Stimulated activated CD4-positive, alpha-beta T cell treated with anti-CD3 and anti-CD28 coated beads, TNF-alpha, amount 100 ng/mL, for 1 hour (primary cell): ENCODE results near the gene RSPH6A.

Experiments
- DNase-seq, 3 donors: peaks; one replicate each; pipeline ENCODE4 v3.0.0-alpha.2; 2020; ENCODE audit warnings: low read depth in 3 of 3, low spot score in 1 of 3

Gene RSPH6A

DNA sequence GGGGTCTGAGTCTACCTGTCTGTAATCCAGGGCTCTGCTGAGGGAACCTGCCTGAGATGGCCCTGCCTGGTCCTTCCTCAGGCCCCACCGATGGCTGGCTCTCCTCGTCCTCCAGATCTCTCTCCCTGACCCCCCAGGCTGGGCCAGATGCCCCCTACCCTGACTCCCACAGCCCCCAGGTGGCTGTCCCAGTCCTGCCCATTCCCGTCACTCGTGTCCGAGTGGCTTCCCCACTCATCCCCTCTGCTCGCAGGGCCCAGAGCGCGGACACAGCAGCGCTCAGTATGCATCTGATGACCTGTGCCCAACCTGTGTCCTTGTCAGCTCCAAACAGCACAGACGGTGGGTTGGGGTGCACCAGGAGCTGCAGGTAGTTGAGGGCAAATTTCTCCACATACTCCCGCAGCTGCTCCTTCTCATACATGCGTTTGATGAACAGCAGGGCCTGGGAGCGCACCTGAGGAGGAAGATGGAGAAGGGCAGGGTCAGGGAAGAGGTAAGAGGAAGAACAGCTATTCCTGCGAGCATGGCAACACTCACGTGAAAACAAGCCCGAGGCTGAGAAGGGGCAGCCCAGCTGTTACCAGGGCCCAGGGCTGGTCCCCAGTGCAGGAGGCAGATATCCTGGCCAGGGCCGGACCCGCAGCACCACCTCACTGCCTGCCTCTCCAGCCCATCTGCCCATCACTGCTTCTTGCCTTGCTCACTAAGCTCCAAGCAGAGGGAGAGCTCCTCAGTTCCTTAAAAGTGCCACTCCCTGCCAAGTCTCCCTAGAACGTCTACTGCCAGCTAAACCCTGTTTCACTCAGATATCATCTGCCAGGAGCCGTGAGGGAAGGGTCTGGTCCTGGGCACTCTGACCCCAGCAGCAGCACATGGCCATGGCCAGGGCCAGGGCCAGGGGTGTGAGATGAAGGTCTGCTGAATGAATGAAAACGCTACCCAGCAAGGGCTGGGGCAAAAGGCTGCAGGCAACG lies 11.1 kb upstream of the RSPH6A start:
- DNase-seq, result no peak

DNA sequence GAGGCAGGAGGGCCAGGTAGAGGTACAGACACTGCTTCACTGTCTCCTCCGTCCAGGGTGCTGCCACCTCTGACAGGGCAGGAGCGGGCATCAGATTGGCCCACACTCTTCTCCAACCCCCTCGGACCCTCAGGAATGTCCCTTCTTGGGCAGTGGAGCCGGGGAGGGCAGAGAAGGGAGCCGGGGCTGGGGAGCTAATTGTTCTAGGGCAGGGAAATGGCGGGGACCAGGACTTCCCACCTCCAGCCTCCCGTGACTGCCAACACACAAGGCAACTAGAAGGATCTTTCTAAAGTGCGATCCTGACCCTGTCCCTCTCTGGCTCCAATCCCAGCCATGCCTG lies 10.1 kb upstream of the RSPH6A start:
- DNase-seq, result no peak

DNA sequence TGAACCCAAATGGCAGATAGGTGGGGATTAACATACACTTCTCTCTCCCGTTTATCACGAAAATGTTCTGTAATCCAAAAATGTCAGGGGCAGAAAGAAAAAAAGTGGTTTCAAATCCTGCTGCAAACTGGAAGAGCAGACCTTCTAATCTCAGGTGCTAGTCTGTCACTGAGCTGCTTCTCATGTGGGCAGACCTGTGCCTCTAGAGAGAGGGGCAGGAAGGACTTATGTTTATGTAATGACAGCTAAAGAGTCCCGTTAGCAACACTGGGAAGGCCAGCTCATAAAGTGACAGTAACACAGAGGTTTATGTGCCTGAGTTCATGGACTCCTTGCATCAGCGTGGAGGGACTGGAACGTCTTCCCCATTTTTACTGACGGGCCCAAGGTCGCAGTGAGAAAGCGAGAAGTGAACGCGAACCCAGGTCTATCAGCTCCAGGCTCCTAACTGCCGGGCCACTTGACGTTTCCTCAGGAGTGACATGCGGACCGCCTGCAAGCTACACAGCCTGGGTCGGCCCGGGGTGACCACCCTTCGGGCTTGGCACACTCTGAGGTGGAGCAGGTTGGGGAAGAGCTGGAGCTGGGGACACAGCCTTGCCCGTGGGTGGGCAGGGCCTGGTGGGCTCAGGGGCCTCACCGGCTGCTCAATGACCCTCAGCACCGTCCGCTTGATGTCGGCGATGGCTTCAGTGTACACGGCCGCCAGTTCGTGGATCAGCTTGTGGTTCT lies 9.6 kb upstream of the RSPH6A start:
- no peak for DNase-seq

DNA sequence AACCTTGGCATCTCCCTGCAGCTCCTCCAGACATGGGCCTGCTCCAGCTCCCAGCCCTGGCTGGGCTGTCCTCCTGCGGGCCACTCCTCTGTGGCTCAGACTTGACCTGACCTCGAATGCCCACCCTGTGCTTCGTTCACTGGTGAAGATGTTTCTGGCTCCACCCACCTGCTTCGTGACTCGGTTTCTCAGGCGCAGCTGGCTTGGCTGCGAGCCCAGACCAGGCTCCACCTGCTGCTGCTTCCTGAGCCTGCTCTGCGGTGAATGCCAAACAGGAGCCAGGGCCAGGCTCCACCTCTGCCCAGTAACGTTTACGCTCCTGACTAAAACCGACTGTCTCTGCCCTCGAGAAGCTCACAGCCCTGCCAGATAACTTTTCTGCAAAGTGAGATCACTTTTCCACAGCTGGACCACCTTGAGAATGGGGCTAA lies 8.9 kb upstream of the RSPH6A start:
- DNase-seq, result no peak

DNA sequence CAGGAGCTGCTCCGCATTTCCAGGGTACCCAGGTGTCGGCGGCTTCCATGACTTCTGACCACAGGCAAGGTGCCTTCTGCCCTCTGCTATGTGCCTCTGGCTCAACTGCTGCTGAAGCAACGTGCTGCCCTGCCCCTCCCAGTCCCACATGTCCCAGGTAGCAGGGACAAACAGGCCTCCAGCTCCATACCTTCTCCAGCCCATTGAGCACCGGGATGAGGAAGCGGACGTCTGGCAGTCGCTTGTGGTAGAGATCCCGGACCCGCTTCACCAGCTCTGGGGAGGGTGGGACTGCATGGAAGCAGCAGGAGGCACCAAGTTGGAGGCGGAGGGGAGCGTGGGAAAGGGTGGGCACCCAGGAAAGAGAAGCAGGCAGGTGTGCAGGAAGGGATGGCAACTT lies 8.1 kb upstream of the RSPH6A start:
- no peak for DNase-seq

DNA sequence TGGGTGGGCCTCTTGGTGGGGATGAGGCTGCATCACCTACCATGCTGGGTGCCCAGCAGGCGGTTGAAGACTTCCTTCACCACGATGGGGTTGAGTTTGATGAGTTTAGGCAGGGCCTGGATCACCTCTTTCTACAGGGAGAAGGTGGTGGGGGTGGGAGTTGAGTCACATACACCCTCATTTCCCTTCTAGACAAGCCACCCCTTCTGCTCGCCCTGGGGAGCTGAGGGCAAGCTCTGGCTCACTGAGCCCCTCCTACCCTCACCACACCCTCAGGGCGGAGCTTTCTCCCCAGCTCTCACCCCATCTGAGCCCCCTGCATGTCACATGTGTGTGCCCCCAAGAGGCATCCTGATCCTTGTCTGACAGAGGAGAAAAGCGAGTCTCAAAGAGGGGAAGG lies 7.6 kb upstream of the RSPH6A start:
- no peak for DNase-seq

DNA sequence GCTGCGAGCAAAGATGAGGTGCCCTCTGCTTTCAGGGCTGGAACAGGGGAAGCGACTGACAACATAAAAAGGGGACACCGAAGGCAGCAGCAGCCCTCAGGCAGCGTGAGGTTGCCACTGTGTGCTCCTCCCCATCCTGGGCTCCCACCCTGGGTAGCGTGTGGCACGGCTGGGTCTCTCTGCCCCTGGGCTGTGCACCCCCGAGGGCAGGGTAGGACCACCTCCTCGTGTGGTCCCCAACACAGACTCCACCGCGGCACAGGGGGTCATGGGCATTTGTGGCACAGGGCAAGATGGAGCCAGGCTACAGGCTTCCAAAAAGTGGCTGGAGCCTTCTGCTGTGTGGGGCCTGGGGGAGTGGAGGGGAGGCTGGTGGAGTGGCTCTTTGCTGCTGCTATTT lies 6.5 kb upstream of the RSPH6A start:
- no peak for DNase-seq

DNA sequence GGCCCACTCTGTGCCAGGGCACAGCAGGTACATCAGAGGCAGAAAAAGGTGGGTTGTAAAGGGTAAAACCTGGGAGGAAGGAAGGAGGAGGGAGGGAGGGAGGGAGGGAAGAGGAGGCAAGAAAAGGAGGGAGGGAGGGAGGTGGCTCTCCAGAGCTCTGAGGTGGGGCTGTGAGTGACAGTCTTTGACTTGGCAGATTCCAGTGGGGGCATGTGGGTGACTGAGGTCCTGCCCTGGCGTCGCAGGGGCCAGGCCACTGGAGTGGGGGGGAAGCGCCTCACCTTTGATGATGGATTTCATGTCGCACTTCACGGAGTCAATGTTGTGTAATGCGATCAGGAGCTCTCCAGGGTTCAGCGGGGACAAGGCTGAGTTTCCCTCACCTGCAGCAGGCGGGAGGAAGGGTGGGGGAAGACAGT lies 6.0 kb upstream of the RSPH6A start:
- no peak for DNase-seq

DNA sequence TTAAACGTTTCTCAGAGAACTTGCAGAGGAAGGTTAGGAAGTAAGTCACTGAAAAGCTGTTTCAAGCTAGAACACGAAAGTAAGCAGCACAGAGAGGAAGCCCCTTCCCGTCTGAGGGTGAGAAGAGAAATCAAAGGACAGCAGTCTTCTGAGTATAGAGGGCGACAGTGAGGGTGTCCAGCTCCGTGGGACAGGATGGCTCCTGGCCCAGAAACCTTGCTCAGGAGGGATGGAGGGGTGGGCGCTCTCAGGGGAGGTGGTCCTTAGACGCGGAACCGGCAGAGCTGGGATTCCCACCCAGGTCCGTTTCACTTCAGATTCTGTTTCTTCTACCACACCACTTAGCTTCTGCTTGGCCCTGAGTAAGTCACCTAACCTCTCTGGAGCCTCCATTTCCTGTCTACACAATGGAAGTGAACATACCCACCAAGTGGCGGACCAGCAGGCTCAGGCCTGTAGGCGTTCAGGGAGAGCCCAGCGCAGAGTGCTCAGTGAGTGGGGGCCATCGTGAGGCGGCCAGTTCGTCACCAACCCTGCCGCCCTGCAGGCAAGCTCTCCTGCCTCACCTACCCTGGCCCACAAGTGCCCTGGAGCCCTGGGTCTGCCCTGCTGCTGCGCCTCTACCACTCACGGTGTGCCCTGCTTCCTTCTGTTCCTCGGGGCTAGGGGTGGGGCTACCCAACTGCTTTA lies 5.5 kb upstream of the RSPH6A start:
- DNase-seq, result no peak

DNA sequence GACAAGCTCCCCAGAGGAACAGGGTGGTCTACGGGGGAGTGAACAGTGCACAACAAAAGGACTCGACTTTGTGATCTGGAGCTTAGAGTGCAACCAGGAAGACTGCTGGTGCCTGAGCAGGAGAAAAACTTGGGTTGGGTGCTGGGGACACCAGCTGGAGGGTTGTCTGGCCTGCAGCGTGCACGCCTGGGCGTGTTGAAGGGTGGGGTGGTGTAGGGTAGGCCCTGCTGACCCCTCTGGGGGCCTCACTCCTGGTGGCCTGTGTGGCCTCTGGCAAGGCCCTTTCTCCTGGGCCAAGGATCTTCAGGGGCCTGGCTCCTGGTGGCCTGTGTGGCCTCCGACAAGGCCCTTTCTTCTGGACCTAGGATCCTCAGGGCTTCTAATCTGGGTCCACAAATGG lies 4.7 kb upstream of the RSPH6A start:
- DNase-seq, result no peak

DNA sequence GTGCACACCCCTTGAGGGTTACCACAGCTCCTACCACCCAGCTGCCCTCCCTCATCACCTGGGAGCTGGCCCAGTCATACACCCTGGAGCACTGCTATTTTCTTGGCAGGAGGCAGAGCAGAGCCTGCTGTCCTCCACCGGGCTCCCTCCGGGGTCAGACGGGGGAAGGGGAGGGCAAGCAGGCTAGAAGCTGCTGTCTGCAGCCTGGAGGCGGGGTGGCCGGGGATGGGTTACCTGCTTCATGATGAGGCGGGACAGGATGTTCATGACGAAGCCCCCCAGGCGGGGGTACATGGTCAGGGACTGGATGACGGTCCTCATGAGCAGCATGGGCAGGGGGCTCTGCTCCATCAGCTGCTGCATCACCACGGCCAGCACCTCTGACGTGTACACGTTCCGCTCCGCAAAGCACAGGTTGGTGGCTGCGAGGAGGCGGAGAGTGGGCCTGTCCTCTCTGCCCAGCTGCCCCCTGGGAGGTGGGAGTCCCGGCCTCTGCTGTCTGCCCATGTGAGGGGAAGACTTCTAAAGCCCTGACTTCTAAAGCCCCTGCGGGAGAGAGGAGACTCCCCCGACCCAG lies 2.7 kb upstream of the RSPH6A start:
- DNase-seq, result no peak

DNA sequence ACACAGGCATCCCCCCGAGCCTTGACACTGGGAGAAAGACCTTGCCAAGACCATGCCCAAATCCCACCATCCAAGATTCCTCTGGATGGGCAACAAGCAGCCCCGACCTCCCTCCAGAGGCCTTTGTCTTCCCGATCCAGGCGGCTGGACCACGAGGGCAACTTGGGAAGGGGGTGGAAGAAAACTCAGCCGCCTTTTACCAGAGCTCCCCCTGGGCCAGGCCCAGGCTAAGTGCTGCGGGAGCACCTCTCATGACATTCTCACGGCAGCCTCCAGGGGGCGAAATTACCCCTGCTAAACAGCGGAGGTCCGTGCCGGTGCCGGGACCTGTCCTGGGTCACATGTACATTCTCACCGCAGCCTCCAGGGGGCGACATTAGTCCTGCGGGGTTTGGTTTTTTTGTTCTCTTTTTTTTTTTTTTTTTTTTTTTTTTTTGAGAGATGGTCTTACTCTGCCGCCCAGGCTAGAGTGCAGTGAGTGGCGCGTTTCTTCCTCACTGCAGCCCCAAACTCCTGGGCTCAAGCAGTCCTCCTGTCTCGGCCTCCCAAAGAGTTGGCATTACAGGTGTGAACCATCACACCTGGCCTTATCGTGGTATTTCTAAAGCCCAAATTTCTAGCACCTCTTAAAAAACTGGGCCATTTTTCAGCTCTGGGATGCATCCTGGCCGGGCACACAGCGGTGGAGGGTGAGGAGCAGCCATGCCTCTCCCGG lies 2.1 kb upstream of the RSPH6A start:
- DNase-seq, result peak; percentile 87 to 97 (median 88)

DNA sequence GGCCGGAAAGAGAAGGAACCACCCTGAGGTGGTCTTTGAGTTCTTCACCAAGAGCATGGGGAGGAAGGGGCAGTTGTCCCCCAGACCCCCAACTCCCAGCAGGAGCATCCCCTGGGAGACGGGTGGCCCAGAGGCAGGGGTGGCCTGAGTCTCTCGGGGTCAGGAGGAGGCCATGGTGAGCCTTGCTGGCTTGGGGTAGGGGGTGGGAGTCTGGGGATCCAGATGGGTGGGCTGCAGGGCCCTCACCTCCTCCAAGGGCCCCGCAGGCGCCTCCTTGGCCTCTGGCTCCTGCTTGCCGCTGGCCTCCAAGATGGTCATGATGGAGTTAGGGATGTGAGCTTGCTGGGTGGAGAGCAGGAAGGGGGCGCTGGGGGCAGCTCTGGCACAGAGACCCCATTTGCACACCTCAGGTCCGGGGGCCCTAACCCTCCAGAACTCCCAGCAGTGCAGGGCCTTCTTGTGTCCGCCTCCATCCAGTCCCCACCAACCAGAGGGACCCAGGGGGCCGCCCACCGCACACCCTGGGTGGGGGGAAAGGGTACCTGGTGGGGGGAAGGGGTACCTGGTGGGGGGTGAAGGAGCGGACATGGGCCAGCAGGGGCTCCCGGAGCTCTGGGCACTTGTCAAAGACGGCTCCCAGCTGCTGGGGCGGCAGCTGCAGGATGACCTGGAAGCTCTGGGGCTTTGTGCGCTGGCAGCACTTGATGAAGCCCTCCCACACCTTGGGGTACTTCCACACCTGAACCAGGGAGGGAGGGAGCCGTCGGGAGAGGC lies 1.3 kb upstream of the RSPH6A start:
- no peak for DNase-seq

DNA sequence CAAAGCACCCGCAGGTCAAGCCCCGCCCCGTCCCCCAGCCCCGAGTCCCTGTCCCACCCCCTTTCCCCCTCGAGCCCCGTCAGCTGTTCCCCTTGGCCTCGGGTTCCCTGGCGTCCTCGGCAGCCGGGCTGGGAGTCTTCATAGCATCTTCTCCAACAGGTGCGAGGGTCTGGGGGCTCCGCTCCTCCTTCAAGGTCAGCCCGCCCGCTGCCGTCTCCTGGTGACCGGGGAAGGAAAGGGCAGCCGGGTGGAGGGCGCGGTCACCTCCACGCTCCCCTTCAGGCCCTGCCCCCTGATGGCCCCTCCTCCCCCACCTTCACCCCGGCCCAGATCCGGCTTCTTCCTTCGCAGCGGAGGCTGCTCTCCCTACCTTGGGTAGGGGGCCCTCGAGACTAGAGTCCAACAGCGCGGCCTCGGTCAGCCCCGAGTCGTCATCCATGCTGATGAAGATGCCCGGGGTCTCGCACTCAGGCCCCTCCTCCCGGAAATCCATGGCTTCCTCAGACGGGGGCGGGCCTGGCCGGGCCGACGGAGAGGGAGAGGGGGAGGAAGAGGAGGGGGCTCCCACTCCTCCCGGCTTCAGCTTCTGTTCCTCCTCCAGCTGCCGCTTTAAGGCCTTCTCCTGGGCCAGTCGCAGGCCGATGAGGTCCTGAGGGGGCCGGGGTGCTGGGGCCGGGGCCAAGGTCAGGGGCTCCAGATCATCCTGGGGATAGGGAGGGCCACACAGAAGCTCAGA lies 541 bp upstream of the RSPH6A start:
- DNase-seq, result no peak

DNA sequence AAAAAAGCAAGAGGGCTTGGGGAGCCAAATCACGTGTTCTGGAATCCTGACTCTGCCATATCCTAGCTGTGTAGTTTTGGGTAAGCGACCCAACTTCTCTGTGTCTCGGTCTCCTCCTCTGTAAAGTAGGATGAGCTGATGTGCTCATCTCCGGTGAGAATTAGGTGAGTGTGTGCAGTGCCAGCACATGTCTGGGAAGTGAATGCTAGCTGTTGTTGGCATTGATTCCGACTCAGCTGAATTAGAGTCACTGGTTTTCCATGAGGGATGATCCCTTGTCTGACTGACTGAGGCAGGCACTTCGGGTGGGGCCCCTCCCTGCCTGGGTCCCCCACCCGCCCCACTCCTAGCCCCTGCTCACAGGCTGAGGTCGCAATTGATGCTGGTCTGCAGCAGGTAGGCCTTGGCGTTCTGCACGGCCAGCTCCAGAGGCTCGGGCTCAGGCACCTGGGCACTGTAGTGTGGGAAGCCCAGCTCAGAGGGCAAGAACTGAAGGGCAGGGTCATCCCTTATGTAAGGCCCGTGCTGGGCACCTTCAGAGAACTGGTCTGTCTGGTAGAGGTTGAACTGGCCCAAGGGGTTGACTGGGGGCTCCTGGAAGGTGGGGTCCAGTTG lies 835 bp downstream of the RSPH6A start:
- no peak for DNase-seq

DNA sequence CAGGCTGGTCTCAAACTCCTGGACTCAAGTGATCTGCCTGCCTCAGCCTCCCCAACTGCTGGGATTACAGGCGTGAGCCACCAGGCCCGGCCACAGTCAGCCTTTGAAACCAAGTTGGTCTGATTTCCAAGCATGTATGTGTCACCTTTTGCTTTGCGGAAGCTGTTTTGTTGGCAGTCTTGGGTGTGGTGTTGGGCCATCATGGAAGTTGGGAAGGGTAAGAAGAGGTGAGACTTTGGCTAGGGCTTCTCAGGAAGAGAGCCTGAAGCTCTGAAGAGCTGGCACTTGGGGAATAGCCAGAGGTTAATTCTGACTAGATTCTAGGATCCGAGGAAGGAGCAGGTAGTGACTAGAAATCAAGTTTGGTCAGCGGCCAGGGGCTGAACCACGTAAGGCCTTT lies 2.8 kb downstream of the RSPH6A start:
- no peak for DNase-seq

DNA sequence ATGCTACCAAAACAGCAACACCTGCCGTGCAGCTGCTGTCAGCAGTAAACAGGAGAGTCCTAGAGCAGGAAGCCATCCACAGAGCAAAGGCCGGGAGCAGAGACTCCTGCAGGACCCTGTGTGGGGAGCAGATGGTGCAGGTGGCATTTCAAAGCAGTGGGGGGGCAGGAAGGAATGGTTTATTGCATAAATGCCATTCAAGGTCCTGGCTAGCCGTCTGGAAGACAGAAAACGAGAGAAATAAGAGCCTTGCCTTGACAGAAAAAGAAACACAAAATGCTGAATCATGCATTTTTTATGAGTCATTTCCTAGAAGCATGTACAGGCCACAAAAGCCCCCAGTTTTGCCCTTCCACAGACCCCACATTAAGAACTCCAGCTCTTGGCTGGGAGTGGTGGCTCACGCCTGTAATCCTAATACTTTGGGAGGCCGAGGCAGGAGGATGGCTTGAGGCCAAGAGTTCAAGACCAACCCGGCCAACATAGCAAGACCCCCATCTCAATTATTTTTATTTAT lies 5.4 kb downstream of the RSPH6A start:
- DNase-seq, result no peak

DNA sequence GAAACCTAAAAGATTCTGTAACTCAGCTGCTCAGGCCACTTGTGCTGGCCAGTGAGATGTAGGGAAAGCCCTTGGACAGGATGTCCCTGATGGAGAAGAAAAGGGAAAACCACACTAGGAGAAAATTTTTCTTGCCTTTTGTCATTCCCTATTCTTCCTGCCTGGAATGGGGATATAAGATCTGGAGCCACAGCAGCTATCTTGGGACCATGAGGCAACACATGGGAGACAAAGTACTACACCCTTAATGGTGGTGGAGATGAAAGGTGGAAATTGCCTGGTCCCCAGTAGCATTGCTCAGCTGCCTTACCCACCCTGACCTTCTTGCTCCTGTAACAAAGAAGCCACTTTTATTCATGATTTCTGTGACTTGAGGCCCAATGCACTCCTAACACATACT lies 9.4 kb downstream of the RSPH6A start:
- no peak for DNase-seq

DNA sequence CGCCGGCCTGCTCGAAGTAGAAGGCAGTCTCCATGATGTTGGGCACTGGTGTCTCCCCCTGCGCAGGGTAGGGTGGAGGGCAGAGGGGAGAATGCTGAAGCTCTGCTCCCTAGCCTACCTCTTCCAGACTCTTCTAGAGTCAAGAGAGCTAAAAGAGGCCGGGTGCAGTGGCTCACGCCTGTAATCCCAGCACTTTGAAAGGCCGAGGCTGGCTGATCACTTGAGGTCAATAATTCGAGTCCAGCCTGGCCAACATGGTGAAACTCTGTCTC lies 10.2 kb downstream of the RSPH6A start:
- no peak for DNase-seq
